Dendritic cell treated with granulocyte-macrophage colony-stimulating factor and Interleukin-4, amounts not matched to agents 40 ng/mL and 50 ng/mL, for 4 days (primary cell): ENCODE results near the gene ZNHIT3.
A peak's percentile ranks its signal among the peaks of the same experiment; 100 is the strongest.

Source experiments
- H3K27ac Mint-ChIP-seq: one replicate; pipeline ENCODE4 v1.8.0; 2022; ENCODE audit warnings: mild to moderate bottlenecking, mixed read lengths
- H3K27me3 Mint-ChIP-seq: one replicate; pipeline ENCODE4 v1.8.0; 2022; ENCODE audit warnings: mild to moderate bottlenecking, mixed read lengths
- H3K36me3 Mint-ChIP-seq: one replicate; pipeline ENCODE4 v1.8.0; 2022; ENCODE audit warnings: low read depth, mixed read lengths
- H3K4me1 Mint-ChIP-seq: one replicate; pipeline ENCODE4 v1.8.0; 2022; ENCODE audit warnings: low read depth, mixed read lengths
- H3K4me3 Mint-ChIP-seq: one replicate; pipeline ENCODE4 v1.8.0; 2022; ENCODE audit warnings: mild to moderate bottlenecking, moderate library complexity, mixed read lengths
- H3K9me3 Mint-ChIP-seq: one replicate; pipeline ENCODE4 v1.8.0; 2022; ENCODE audit warnings: mixed read lengths
- intact Hi-C: fragments of 100-400 bp; cut with micrococcal nuclease; formaldehyde crosslinking; loops from one replicate; pipeline ENCODE4 v1.15.0; 2022

ZNHIT3 gene

GRCh38 chr17:36511216-36511615 lies 24.7 kb downstream of the ZNHIT3 start:
- no peak overlapping the region for H3K4me3 Mint-ChIP-seq
- H3K27ac Mint-ChIP-seq, result no peak overlapping the region
- H3K4me1 Mint-ChIP-seq, result no peaks in the 10 kb centered on the region
- no peaks in the 10 kb centered on the region for H3K27me3 Mint-ChIP-seq
- H3K36me3 Mint-ChIP-seq, result peaks cover 96% of the 10 kb centered on the region
- intact Hi-C loops, result no loop called here
- no peaks in the 10 kb centered on the region for H3K9me3 Mint-ChIP-seq

GRCh38 chr17:36512641-36513040 lies 26.2 kb downstream of the ZNHIT3 start:
- Mint-ChIP-seq H3K27ac (no peak overlapping the region), H3K36me3 (peaks cover 98% of the 10 kb centered on the region), H3K4me3 (no peak overlapping the region), H3K4me1 (no peaks in the 10 kb centered on the region), H3K9me3 (no peaks in the 10 kb centered on the region), H3K27me3 (no peaks in the 10 kb centered on the region)
- intact Hi-C loops, result no loop called here

GRCh38 chr17:36514856-36515255 lies 28.4 kb downstream of the ZNHIT3 start:
- intact Hi-C loops, result no loop called here
- peaks cover 3% of the 10 kb centered on the region for H3K4me1 Mint-ChIP-seq
- no peak overlapping the region for H3K27ac Mint-ChIP-seq
- H3K27me3 Mint-ChIP-seq, result no peaks in the 10 kb centered on the region
- H3K4me3 Mint-ChIP-seq, result no peak overlapping the region
- H3K9me3 Mint-ChIP-seq, result no peaks in the 10 kb centered on the region
- peaks cover 89% of the 10 kb centered on the region for H3K36me3 Mint-ChIP-seq

- no peak overlapping the region for H3K27ac Mint-ChIP-seq
- intact Hi-C loops, result no loop called here
- H3K4me1 Mint-ChIP-seq, result peaks cover 6% of the 10 kb centered on the region
- no peak overlapping the region for H3K4me3 Mint-ChIP-seq
- peaks cover 88% of the 10 kb centered on the region for H3K36me3 Mint-ChIP-seq
- H3K9me3 Mint-ChIP-seq, result no peaks in the 10 kb centered on the region
- no peaks in the 10 kb centered on the region for H3K27me3 Mint-ChIP-seq
These were observed 29.4 kb downstream of the ZNHIT3 start for GRCh38 chr17:36515837-36516236.

GRCh38 chr17:36523113-36523512 lies 36.6 kb downstream of the ZNHIT3 start:
- peaks cover 6% of the 10 kb centered on the region for H3K4me1 Mint-ChIP-seq
- no peak overlapping the region for H3K27ac Mint-ChIP-seq
- intact Hi-C loops, result no loop called here
- no peak overlapping the region for H3K4me3 Mint-ChIP-seq
- H3K36me3 Mint-ChIP-seq, result peaks cover 81% of the 10 kb centered on the region
- H3K27me3 Mint-ChIP-seq, result no peaks in the 10 kb centered on the region
- no peaks in the 10 kb centered on the region for H3K9me3 Mint-ChIP-seq

- no peaks in the 10 kb centered on the region for H3K9me3 Mint-ChIP-seq
- H3K36me3 Mint-ChIP-seq, result peaks cover 86% of the 10 kb centered on the region
- no peak overlapping the region for H3K27ac Mint-ChIP-seq
- H3K4me3 Mint-ChIP-seq, result no peak overlapping the region
- intact Hi-C loops, result no loop called here
- peaks cover 12% of the 10 kb centered on the region for H3K4me1 Mint-ChIP-seq
- H3K27me3 Mint-ChIP-seq, result no peaks in the 10 kb centered on the region
These were observed 38.0 kb downstream of the ZNHIT3 start for GRCh38 chr17:36524428-36524876.

- Mint-ChIP-seq H3K4me3 (no peak overlapping the region), H3K4me1 (peaks cover 7% of the 10 kb centered on the region), H3K27ac (no peak overlapping the region), H3K36me3 (peaks cover 81% of the 10 kb centered on the region), H3K9me3 (no peaks in the 10 kb centered on the region), H3K27me3 (no peaks in the 10 kb centered on the region)
- intact Hi-C loops, result loop anchor here (5.0 kb wide), 1 partner anchor 33 kb away; no protein-coding TSS in a partner anchor
These were observed 38.6 kb downstream of the ZNHIT3 start for GRCh38 chr17:36525113-36525512.

GRCh38 chr17:36525888-36526287 lies 39.4 kb downstream of the ZNHIT3 start:
- no peak overlapping the region for H3K27ac Mint-ChIP-seq
- no peak overlapping the region for H3K4me3 Mint-ChIP-seq
- H3K36me3 Mint-ChIP-seq, result peaks cover 75% of the 10 kb centered on the region
- no peaks in the 10 kb centered on the region for H3K9me3 Mint-ChIP-seq
- no peaks in the 10 kb centered on the region for H3K27me3 Mint-ChIP-seq
- peaks cover 7% of the 10 kb centered on the region for H3K4me1 Mint-ChIP-seq
- intact Hi-C loops, result loop anchor here (5.0 kb wide), 1 partner anchor 34 kb away; no protein-coding TSS in a partner anchor

- Mint-ChIP-seq H3K27ac (no peak overlapping the region), H3K9me3 (no peaks in the 10 kb centered on the region), H3K4me3 (no peak overlapping the region), H3K4me1 (peaks cover 7% of the 10 kb centered on the region), H3K27me3 (no peaks in the 10 kb centered on the region), H3K36me3 (peaks cover 70% of the 10 kb centered on the region)
- intact Hi-C loops, result loop anchor here (5.0 kb wide), 1 partner anchor 35 kb away; no protein-coding TSS in a partner anchor
These were observed 41.3 kb downstream of the ZNHIT3 start for GRCh38 chr17:36527621-36528250.

- Mint-ChIP-seq H3K9me3 (no peaks in the 10 kb centered on the region), H3K27ac (peak overlapping the region; percentile 21), H3K4me3 (no peak overlapping the region), H3K27me3 (no peaks in the 10 kb centered on the region), H3K4me1 (peaks cover 12% of the 10 kb centered on the region), H3K36me3 (peaks cover 68% of the 10 kb centered on the region)
- intact Hi-C loops, result loop anchor here (5.0 kb wide), 1 partner anchor 37 kb away; no protein-coding TSS in a partner anchor
These were observed 42.6 kb downstream of the ZNHIT3 start for GRCh38 chr17:36529121-36529520.

- H3K27me3 Mint-ChIP-seq, result no peaks in the 10 kb centered on the region
- no peak overlapping the region for H3K4me3 Mint-ChIP-seq
- H3K36me3 Mint-ChIP-seq, result peaks cover 53% of the 10 kb centered on the region
- peaks cover 28% of the 10 kb centered on the region for H3K4me1 Mint-ChIP-seq
- intact Hi-C loops, result no loop called here
- H3K27ac Mint-ChIP-seq, result no peak overlapping the region
- H3K9me3 Mint-ChIP-seq, result no peaks in the 10 kb centered on the region
These were observed 46.0 kb downstream of the ZNHIT3 start for GRCh38 chr17:36532435-36532975.

GRCh38 chr17:36533935-36534839 lies 47.7 kb downstream of the ZNHIT3 start:
- Mint-ChIP-seq H3K27ac (peak overlapping the region; percentile 97), H3K4me3 (peak overlapping the region; percentile 97), H3K4me1 (peaks cover 24% of the 10 kb centered on the region), H3K27me3 (no peaks in the 10 kb centered on the region), H3K36me3 (peaks cover 42% of the 10 kb centered on the region), H3K9me3 (no peaks in the 10 kb centered on the region)
- intact Hi-C loops, result no loop called here

- Mint-ChIP-seq H3K4me1 (peaks cover 26% of the 10 kb centered on the region), H3K27ac (peak within 1 kb of the TSS; percentile 97), H3K9me3 (no peaks in the 10 kb centered on the region), H3K36me3 (peaks cover 46% of the 10 kb centered on the region), H3K27me3 (no peaks in the 10 kb centered on the region), H3K4me3 (peak within 1 kb of the TSS; percentile 97)
- intact Hi-C loops, result loop anchor here (1.0 kb wide), 1 partner anchor 9 kb away; the partner anchor contains the start of gene GGNBP2
These were observed 48.6 kb downstream of the ZNHIT3 start, which contains the start of the genes MYO19 and PIGW for GRCh38 chr17:36534840-36535668. MYO19 (minus strand) TSS chr17:36534868; CDS start chr17:36532538, 2,330 bp downstream. PIGW (plus strand) TSS chr17:36534987; CDS start chr17:36537102, 2,115 bp downstream.
